ENCODE data around the gene ADK.
"Not testable (repeated sequence)": the region's sequence is repeated elsewhere in the genome, so short reads cannot be mapped to it uniquely, and the experiment has no call there.

The ADK gene

DNA sequence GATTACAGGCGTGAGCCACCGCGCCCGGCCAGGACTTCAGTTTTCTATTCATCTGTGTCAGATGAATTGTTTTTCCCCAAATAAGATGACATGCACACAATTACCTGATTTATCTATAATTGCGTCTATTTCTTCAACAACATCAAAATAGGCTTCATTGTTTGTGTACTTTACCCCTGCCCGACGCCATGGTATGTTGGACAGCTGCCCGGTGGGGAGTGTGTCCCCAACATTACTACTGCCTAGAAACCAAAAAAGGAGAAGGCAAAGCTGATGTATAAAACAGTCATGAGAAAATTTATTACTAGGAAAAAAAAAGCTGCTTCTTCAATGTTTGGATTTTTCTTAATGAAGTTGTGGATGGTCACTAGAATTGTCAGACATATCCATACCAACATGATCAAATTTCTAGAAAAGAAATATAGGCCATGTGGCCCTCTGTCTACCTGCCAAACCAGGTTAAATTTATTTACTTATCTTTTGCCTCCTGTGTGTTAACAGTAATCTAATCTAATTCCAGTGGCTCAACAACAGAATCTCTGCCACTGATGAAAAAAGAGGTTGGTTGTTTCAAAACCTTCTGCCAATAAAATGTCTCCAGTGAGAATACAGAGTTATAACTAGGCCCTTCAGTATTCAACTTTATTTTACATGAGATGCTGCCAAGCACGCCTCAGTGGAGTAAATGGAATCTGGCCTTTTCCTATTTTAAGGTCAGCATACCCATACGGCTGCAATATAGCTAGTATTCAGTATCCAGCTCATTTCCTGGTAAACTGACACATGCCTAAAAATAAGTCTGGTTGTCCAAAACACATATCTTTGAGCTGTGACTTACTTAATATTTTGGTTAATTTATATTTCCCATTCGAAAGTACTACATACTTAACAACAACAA lies 16.8 kb upstream of the ADK start:
- Mint-ChIP-seq H3K4me1 (peaks cover 6% of the 10 kb centered on the region), H3K27me3 (no peaks in the 10 kb centered on the region), H3K4me3 (no peak overlapping the region), H3K36me3 (peaks cover 17% of the 10 kb centered on the region), H3K9me3 (no peaks in the 10 kb centered on the region), H3K27ac (no peak overlapping the region)

GRCh38 chr10:74135452-74135851 lies 15.6 kb upstream of the ADK start:
- no peaks in the 10 kb centered on the region for H3K9me3 Mint-ChIP-seq
- H3K4me3 Mint-ChIP-seq = no peak overlapping the region
- peaks cover 17% of the 10 kb centered on the region for H3K36me3 Mint-ChIP-seq
- no peak overlapping the region for H3K27ac Mint-ChIP-seq
- peaks cover 6% of the 10 kb centered on the region for H3K4me1 Mint-ChIP-seq
- H3K27me3 Mint-ChIP-seq = no peaks in the 10 kb centered on the region

- Mint-ChIP-seq H3K4me3 (no peak overlapping the region), H3K27me3 (no peaks in the 10 kb centered on the region), H3K36me3 (peaks cover 17% of the 10 kb centered on the region), H3K4me1 (peaks cover 11% of the 10 kb centered on the region), H3K9me3 (no peaks in the 10 kb centered on the region), H3K27ac (peak overlapping the region; percentile 17)
Observed at GRCh38 chr10:74137992-74138391, 13.0 kb upstream of the ADK start.

DNA sequence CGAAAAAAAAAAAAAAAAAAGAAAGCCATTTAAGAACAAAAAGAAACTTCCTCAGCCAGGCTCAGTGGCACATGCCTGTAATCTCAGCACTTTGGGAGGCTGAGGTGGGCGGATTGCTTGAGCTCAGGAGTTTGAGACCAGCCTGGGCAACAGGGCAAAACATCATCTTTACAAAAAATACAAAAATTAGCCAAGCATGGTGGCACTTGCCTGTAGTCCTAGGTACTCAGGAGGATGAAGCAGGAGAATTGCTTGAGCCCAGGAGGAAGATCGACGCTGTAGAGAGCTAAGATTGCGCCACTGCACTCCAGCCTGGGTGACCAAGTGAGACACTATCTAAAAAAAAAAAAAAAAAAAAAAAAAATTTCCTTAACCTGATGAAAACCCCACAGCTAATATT lies 12.4 kb upstream of the ADK start:
- H3K4me1 Mint-ChIP-seq = peaks cover 11% of the 10 kb centered on the region
- peaks cover 17% of the 10 kb centered on the region for H3K36me3 Mint-ChIP-seq

GRCh38 chr10:74139981-74140380 lies 11.0 kb upstream of the ADK start:
- H3K4me3 Mint-ChIP-seq = no peak overlapping the region
- no peaks in the 10 kb centered on the region for H3K9me3 Mint-ChIP-seq
- no peak overlapping the region for H3K27ac Mint-ChIP-seq
- H3K36me3 Mint-ChIP-seq = peaks cover 14% of the 10 kb centered on the region
- peaks cover 14% of the 10 kb centered on the region for H3K4me1 Mint-ChIP-seq
- H3K27me3 Mint-ChIP-seq = no peaks in the 10 kb centered on the region

More for the DNA sequence above, 12.4 kb upstream of the ADK start:
- not testable (repeated sequence) for H3K9me3 Mint-ChIP-seq, H3K27me3 Mint-ChIP-seq, H3K4me3 Mint-ChIP-seq, H3K27ac Mint-ChIP-seq

GRCh38 chr10:74140553-74140952 lies 10.5 kb upstream of the ADK start:
- Mint-ChIP-seq H3K4me1 (peaks cover 20% of the 10 kb centered on the region), H3K27me3 (no peaks in the 10 kb centered on the region), H3K27ac (no peak overlapping the region), H3K9me3 (no peaks in the 10 kb centered on the region), H3K36me3 (peaks cover 12% of the 10 kb centered on the region), H3K4me3 (no peak overlapping the region)

DNA sequence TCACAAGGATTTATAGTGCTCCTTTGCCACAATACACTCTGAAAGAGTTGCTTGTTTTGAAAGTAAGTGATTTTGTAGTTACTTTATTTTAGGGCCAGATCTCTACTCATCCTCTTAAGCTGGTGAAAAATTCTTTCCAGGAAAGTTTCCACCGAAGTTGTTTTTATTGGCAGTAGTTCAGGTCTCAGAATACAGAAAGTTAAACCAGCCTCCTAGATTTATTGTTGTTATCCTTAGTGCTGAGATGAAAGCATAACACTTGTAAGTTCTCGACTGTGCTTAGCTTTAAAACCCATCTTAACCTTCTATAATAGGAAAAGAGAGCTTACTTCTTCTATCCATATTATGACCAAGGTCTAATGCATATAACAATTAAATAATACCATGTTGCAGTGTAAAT lies 5.9 kb upstream of the ADK start:
- H3K4me3 Mint-ChIP-seq = no peak overlapping the region
- no peak overlapping the region for H3K27ac Mint-ChIP-seq
- H3K4me1 Mint-ChIP-seq = peaks cover 38% of the 10 kb centered on the region
- H3K36me3 Mint-ChIP-seq = peaks cover 6% of the 10 kb centered on the region
- H3K27me3 Mint-ChIP-seq = no peaks in the 10 kb centered on the region
- H3K9me3 Mint-ChIP-seq = no peaks in the 10 kb centered on the region

DNA sequence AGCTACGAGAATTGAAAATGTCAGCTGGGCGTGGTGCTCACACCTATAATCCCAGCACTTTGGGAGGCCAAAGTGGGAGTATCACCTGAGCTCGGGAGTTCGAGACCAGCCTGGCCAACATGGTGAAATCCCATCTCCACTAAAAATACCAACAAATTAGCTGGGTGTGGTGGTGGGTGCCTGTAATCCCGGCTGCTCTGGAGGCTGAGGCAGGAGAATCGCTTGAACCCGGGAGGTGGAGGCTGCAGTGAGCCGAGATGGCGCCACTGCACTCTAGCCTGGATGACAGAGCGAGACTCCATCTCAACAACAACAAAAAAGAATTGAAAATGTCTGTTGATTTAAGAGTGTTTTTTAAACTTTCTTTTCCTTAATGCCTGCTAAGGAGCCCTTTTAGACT lies 4.0 kb upstream of the ADK start:
- H3K4me1 Mint-ChIP-seq = peaks cover 37% of the 10 kb centered on the region
- not testable (repeated sequence) for H3K4me3 Mint-ChIP-seq, H3K27me3 Mint-ChIP-seq, H3K27ac Mint-ChIP-seq, H3K9me3 Mint-ChIP-seq, H3K36me3 Mint-ChIP-seq

DNA sequence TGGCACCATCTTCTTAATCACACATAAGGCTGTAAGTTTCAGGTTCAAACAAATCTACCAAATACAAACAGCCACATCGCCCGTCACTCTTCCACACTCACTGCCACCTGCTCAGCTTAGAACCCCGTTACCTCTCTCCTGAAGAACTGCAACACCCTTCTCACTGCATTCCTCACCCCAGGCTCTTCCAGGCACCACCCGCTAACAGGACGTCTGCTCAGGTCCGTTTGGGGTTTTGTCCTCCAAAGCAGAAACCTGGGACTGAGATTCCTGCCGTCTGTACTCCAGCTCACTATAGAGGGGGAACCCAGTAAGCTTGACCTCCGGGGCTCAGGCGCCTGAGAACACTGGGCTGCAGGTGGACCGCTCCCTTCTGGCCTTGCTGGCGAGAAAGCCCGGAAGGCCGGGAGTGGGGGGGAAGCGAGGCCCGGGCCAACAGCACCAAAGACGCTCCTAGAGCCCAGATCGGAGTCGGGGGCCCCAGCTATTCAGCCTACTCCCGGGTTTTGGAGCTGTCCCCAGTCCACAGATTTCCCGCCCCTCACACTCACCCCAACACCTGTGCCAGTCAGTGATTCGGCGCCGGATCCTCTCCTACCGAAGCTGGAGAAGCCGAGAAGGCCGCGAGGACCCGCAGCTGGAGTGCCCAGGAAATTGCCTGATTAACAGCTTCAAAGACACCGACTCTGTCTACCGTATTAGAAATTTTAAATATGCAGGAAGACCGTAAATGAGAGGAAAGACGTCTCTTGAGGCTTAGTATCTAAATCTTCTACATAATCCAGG lies 624 bp upstream of the ADK start, which contains the start of gene AP3M1:
AP3M1 (minus strand) TSS at position 625 of the 786 bp plus-strand sequence. CDS start 12,449 bp downstream, outside the sequence.
- no peaks in the 10 kb centered on the region for H3K27me3 Mint-ChIP-seq
- peak within 1 kb of the TSS; percentile 83 for H3K27ac Mint-ChIP-seq
- H3K4me3 Mint-ChIP-seq = no peak within 1 kb of the TSS
- peaks cover 6% of the 10 kb centered on the region for H3K36me3 Mint-ChIP-seq
- H3K4me1 Mint-ChIP-seq = peaks cover 49% of the 10 kb centered on the region
- no peaks in the 10 kb centered on the region for H3K9me3 Mint-ChIP-seq

DNA sequence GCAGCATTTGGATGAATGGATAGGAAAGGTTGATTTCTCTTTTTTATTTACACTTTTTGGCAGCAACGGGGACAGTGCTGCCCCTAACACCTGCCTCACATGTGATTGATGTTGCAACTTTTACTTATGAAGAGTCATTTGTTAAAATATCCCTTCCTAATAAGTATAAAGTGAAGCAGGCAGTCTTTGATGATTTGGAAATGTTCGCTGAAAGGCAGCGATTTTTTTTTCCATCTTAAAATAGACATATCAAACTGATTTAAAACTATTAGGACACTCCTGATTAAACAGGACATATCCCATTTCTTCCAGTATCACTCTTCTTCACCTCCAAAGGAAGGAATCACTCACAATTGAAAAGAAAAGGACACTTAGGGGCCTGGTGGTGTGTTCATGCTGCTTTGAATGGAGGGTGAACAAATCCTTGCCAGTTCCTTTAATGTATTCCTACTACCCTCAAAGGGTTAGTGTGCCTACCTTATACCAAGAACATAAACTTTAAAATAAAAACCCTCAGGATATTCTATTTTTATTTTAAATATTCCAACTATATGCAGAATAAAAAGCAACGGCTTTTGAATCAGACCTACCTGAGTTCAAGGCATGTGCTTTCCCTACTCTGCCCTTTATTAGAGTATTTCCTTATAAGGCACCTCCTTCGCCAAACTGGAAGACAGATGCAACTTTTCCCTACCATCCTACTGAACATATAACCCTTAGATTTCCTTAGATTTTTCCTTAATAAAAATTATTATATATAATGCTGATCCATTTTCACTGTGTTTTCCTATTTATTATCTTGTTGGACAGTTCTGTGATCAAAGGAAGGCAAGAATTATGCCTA lies 1.1 kb downstream of the ADK start:
- Mint-ChIP-seq H3K4me1 (peaks cover 41% of the 10 kb centered on the region), H3K9me3 (no peaks in the 10 kb centered on the region), H3K36me3 (no peaks in the 10 kb centered on the region), H3K27ac (peak overlapping the region; percentile 83), H3K27me3 (no peaks in the 10 kb centered on the region), H3K4me3 (no peak overlapping the region)

DNA sequence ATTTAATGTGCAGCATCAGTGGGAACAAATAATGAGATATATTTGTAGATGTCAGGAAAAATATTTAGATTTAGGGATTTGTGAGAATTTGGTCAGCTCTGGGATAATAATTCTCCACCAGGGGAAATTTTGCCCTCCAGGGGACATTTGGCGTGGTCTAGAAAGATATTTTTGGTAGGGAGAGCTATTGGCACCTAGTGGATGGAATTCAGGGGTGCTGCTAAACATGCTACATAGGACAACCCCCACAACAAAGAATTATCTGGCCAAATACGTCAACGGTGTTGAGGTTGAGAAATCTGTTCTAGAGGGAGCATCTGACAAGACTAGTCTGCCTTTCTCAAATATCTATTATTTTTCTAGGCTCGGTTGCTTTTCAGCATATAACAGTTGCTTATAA lies 2.1 kb downstream of the ADK start:
- no peaks in the 10 kb centered on the region for H3K9me3 Mint-ChIP-seq
- no peaks in the 10 kb centered on the region for H3K36me3 Mint-ChIP-seq
- H3K27ac Mint-ChIP-seq = no peak overlapping the region
- no peak overlapping the region for H3K4me3 Mint-ChIP-seq
- H3K4me1 Mint-ChIP-seq = peaks cover 32% of the 10 kb centered on the region
- no peaks in the 10 kb centered on the region for H3K27me3 Mint-ChIP-seq

GRCh38 chr10:74153676-74154075 lies 2.7 kb downstream of the ADK start:
- no peaks in the 10 kb centered on the region for H3K9me3 Mint-ChIP-seq
- H3K27ac Mint-ChIP-seq = no peak overlapping the region
- H3K4me1 Mint-ChIP-seq = peaks cover 29% of the 10 kb centered on the region
- H3K27me3 Mint-ChIP-seq = no peaks in the 10 kb centered on the region
- no peak overlapping the region for H3K4me3 Mint-ChIP-seq
- H3K36me3 Mint-ChIP-seq = no peaks in the 10 kb centered on the region

DNA sequence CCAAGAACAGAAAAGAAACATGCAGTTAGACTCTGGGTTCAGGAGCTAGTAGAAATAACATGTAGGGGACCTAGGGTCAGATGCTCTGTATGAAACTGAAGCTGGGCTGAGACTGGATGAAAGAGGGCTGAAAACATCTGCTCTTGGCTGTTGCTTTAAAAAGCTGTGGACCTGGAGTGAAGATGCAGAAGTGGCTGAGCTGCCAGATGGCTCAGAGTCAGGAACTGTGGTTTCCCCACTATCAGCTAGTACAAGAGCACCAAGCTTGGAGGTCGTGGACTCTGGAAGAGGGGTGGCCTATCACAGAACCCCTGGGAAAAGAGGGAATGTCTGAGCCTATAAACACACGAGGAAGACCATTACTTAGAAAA lies 5.9 kb downstream of the ADK start:
- Mint-ChIP-seq H3K4me3 (no peak overlapping the region), H3K27me3 (no peaks in the 10 kb centered on the region), H3K27ac (no peak overlapping the region), H3K9me3 (no peaks in the 10 kb centered on the region), H3K4me1 (peaks cover 33% of the 10 kb centered on the region), H3K36me3 (peaks cover 3% of the 10 kb centered on the region)

- Mint-ChIP-seq H3K27ac (no peak overlapping the region), H3K4me1 (peaks cover 24% of the 10 kb centered on the region), H3K36me3 (peaks cover 5% of the 10 kb centered on the region), H3K27me3 (no peaks in the 10 kb centered on the region), H3K4me3 (no peak overlapping the region), H3K9me3 (no peaks in the 10 kb centered on the region)
Observed at GRCh38 chr10:74160013-74160412, 9.0 kb downstream of the ADK start.

GRCh38 chr10:74163319-74164068 lies 12.5 kb downstream of the ADK start:
- Mint-ChIP-seq H3K4me1 (peaks cover 27% of the 10 kb centered on the region), H3K4me3 (no peak overlapping the region), H3K9me3 (no peaks in the 10 kb centered on the region), H3K27ac (no peak overlapping the region), H3K27me3 (no peaks in the 10 kb centered on the region), H3K36me3 (peaks cover 5% of the 10 kb centered on the region)
